OCI-LY3 (cell line): Measurements from ENCODE around the gene HMGXB4.

Experiments used
- CTCF ChIP-seq: fragments of 200-600, 300-600 bp; sonication (generic); IDR thresholded peaks from 2 replicates; pipeline ENCODE4 v1.5.1; 2014; ENCODE audit warnings: antibody characterized with exemption, low read length, low read depth
- EZH2phosphoT487 ChIP-seq: fragments of 200-600 bp; shearing (Covaris generic); IDR thresholded peaks from 2 replicates; pipeline ENCODE4 v1.6.1; 2018; ENCODE audit warnings: antibody characterized with exemption, mixed run types, low read depth

- TF ChIP-seq CTCF (no peak), EZH2phosphoT487 (no peak)
Observed at GRCh38 chr22:35341090-35341874, 84.0 kb downstream of the HMGXB4 start.
